Thyroid gland (tissue), 4 donors: ENCODE measurements around the gene SPATA2L. TPM values are rescaled to one million over a fixed set of nuclear protein-coding genes. Genes with fewer than 3 reads are reported as not detected.
"Not testable (repeated sequence)": the region's sequence is repeated elsewhere in the genome, so short reads cannot be mapped to it uniquely, and the experiment has no call there.

Source experiments
- DNase-seq, 2 donors: peaks; one replicate each; pipeline ENCODE4 v3.0.0-alpha.2; 2019
- H3K27ac ChIP-seq, 3 donors: fragments of 200-600 bp; sonication (generic); 1 replicate in 2 of 3; 2 replicates in 1 of 3; pipeline ENCODE4 v1.5.1; 2016 to 2019; ENCODE audit warnings: mild to moderate bottlenecking in 1 of 3, moderate library complexity in 1 of 3
- H3K27me3 ChIP-seq: fragments of 200-600 bp; sonication (generic); one replicate; pipeline ENCODE4 v1.5.1; 2019
- H3K36me3 ChIP-seq, 2 donors: fragments of 200-600 bp; sonication (generic); one replicate each; pipeline ENCODE4 v1.5.1; 2016 to 2019
- H3K4me1 ChIP-seq, 2 donors: fragments of 200-600 bp; sonication (generic); one replicate each; pipeline ENCODE4 v1.5.1; 2017 to 2019
- H3K4me3 ChIP-seq, 3 donors: fragments of 200-600 bp; sonication (generic); replicated peaks in 1 of 3; 1 replicate in 2 of 3; 2 replicates in 1 of 3; pipeline ENCODE4 v1.5.1; 2016; ENCODE audit warnings: mild to moderate bottlenecking in 1 of 3
- H3K9me3 ChIP-seq: fragments of 200-600 bp; sonication (generic); one replicate; pipeline ENCODE4 v1.5.1; 2017
- CTCF ChIP-seq, 6 experiments: fragments of 200-600 bp in 3 of 6; fragments of 450-650 bp in 3 of 6; sonication (generic) in 3 of 6; IDR thresholded peaks; one replicate each; pipeline ENCODE4 v1.5.1; 2016 to 2019; ENCODE audit warnings: antibody characterized with exemption in 6 of 6, mild to moderate bottlenecking in 2 of 6, inconsistent platforms in 1 of 6, moderate library complexity in 1 of 6
- POLR2A ChIP-seq, 2 donors: fragments of 450-650 bp; IDR thresholded peaks; one replicate each; pipeline ENCODE4 v1.6.1; 2017; ENCODE audit warnings: antibody characterized with exemption in 2 of 2, mild to moderate bottlenecking in 2 of 2, moderate library complexity in 1 of 2
- WGBS, 2 donors: methylation state at CpG; one replicate each; pipeline ENCODE4 v1.1.5; 2017; 5-methylcytosine and 5-hydroxymethylcytosine counted together
- intact Hi-C: fragments of 100-400 bp; cut with DNase I; formaldehyde crosslinking; loops from one replicate; pipeline ENCODE4 v1.15.1; 2023
- total RNA-seq, 4 donors: library from RNA; depleted of rRNA; stranded (reverse); fragments of >200 nt; gene quantifications; one replicate each; pipeline ENCODE4 v1.2.3, GENCODE V29; 2016

Gene SPATA2L
- total RNA-seq, 4 donors from 2014 or later, result 22.4 to 31.9 (median 27.7) TPM

DNA sequence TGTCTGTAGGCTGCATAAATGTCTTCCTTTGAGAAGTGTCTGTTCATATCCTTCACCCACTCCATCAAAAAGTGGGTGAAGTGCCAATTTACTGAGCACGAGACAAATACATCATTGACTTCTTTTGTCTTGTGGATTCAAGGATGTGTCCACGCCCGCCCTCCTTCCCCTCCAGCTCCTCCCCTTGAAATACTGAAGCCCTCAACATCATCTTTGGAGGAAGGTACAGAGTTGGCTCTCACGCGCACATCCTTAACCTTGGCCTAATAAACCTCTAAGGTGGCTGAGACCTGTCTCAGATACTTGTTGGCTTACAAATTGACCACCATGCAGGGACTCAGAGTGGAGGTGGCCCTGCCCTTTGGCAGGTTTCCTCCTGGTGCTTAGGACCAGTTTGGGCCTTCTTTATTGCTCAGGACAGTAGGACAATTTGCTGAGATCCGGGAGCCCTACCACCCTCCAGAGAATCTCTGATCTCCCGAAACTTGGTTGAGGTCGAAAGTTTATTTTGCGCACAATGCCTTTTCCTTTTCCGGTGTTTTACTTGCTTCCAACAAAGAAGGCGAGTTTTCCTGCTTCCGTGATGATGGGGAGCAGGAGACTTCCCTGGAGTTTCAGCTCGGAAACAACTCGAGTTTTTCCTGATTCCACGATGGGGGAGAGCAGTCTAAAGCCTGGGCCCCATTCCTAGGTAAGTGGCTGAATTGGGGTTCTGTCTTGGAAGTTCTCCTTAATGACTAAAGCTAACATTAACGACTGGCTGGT, 29.1 kb downstream of the SPATA2L start:
- no peak for TF ChIP-seq POLR2A (IDR thresholded peaks at IDR 0.05)
- DNase-seq, result no peak
- 82 to 92% methylated on average over 16 of the region's 16 CpGs for WGBS, 2 donors
- peak overlapping the region in 1 of 3 donors; percentile 28 for H3K27ac ChIP-seq
- H3K4me3 ChIP-seq, result no peak overlapping the region
- H3K4me1 ChIP-seq, result peaks cover 4 to 7% of the 10 kb centered on the region in 2 donors
- H3K36me3 ChIP-seq, result no peaks in the 10 kb centered on the region
- H3K27me3 ChIP-seq, result no peaks in the 10 kb centered on the region
- H3K9me3 ChIP-seq, result no peaks in the 10 kb centered on the region
- intact Hi-C loops, result no loop called here

- intact Hi-C loops, DNase-seq: not testable (repeated sequence)
- WGBS, 2 donors, result 93 to 100% methylated on average over 4 of the region's 4 CpGs
These were observed 29.9 kb downstream of the SPATA2L start for GRCh38 chr16:89671565-89671964.

DNA sequence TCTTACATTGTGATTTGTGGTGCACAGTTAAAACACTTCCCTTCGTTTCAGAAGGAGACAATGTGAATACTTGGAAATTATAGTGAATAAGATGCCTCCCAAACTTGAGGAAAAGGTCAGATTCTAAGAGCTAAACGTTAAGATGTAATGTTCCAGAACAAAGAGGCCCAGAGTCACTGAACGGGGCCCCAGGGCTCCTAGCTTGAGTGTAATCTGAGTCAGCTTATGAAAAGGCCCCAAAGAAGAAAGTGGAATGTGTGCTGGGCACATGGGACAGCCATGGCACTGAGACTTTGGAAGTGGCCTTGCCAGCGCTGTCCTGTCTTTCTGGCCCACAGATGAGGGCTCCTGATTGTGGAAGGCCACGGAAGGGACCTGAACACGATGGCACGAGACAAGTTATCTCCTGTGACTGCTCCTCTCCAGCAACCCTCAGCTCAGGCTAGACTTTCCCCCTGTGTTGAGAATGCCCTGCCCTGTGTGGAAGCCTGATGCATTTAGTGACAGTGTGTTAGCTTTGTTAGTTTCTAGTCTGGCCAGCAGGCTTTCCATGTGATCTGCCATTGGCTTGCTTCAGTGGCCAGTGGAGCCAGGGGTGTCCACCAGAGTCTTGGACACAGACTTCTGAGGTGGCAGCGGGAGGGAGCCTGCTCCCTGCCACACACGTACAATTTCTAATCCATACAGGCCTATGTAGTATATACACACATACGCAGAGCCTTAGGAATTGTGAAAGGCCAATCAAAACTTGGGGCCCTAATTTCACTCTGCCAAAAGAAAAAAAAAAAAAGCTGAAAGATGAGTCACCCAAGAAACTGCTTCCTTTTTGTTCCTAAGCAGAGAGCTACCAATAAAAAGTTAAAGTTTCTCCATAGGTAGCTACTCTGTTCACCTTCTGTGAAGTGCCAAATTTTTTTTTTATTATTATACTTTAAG, 30.7 kb downstream of the SPATA2L start:
- H3K9me3 ChIP-seq, result no peaks in the 10 kb centered on the region
- H3K27me3 ChIP-seq, result no peaks in the 10 kb centered on the region
- H3K4me3 ChIP-seq, result no peak overlapping the region
- 81 to 88% methylated on average over 9 to 10 of the region's 10 CpGs for WGBS, 2 donors
- peaks cover 4 to 7% of the 10 kb centered on the region in 2 donors for H3K4me1 ChIP-seq
- intact Hi-C loops, result no loop called here
- H3K36me3 ChIP-seq, result no peaks in the 10 kb centered on the region
- no peak for DNase-seq
- H3K27ac ChIP-seq, result no peak overlapping the region
- TF ChIP-seq CTCF (IDR thresholded peaks at IDR 0.05) (no peak), POLR2A (IDR thresholded peaks at IDR 0.05) (no peak)

More at GRCh38 chr16:89671565-89671964, 29.9 kb downstream of the SPATA2L start:
- not testable (repeated sequence) for H3K4me1 ChIP-seq, H3K4me3 ChIP-seq, H3K9me3 ChIP-seq, H3K27ac ChIP-seq, H3K27me3 ChIP-seq, H3K36me3 ChIP-seq

DNA sequence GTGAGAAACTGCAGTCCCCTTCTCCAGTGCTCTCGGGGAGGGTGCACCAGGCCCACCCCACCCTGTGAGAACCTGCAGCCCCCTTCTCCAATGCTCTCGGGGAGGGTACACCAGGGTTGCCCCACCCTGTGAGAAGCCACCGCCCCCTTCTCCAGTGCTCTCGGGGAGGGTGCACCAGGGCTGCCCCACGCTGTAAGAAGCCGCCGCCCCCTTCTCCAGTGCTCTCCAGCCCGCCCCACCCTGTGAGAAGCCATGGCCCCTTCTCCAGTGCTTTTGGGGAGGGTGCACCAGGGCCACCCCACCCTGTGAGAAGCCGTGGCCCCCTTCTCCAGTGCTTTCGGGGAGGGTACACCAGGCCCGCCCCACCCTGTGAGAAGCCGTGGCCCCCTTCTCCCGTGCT, 31.8 kb downstream of the SPATA2L start:
- Histone ChIP-seq H3K27ac (no peak overlapping the region), H3K4me3 (no peak overlapping the region), H3K36me3 (no peaks in the 10 kb centered on the region), H3K27me3 (no peaks in the 10 kb centered on the region), H3K4me1 (peaks cover 4 to 7% of the 10 kb centered on the region in 2 donors), H3K9me3 (no peaks in the 10 kb centered on the region)
- 88 to 95% methylated on average over 9 to 11 of the region's 13 CpGs for WGBS, 2 donors
- no peak for DNase-seq
- TF ChIP-seq CTCF (IDR thresholded peaks at IDR 0.05) (no peak), POLR2A (IDR thresholded peaks at IDR 0.05) (no peak)
- intact Hi-C loops, result no loop called here

DNA sequence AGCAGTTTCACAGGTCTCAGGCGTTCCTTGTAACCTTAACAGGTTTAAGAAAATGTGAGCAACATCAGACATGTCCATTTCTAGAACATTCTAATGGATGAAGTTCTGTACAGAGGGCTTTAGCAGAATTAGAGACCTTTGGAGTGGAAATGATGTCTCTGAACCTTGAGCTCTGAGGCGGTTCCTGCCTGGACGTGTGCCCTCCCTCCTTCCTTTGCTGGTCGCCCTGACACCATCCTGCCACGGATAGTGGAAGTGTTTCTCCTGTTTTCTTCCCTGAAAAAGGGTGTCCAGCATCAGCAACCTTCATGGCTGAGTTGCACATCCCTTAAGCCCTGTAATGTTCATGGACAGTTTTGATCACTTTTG, 32.7 kb downstream of the SPATA2L start:
- DNase-seq, result no peak
- no peaks in the 10 kb centered on the region for H3K27me3 ChIP-seq
- no peaks in the 10 kb centered on the region for H3K36me3 ChIP-seq
- H3K9me3 ChIP-seq, result no peaks in the 10 kb centered on the region
- intact Hi-C loops, result no loop called here
- H3K27ac ChIP-seq, result peak overlapping the region; percentile 2 to 69 (median 66)
- H3K4me1 ChIP-seq, result peaks cover 4 to 7% of the 10 kb centered on the region in 2 donors
- TF ChIP-seq POLR2A (IDR thresholded peaks at IDR 0.05) (no peak), CTCF (IDR thresholded peaks at IDR 0.05) (no peak)
- WGBS, 2 donors, result 36 to 41% methylated on average over 5 of the region's 5 CpGs
- H3K4me3 ChIP-seq, result no peak overlapping the region
